ENCODE data around the gene CENPP. TPM values are rescaled to one million over a fixed set of nuclear protein-coding genes. Genes with fewer than 3 reads are reported as not detected.

CENPP gene
- total RNA-seq, 1 donor from 2014 or later = 10.6 TPM

GRCh38 chr9:92424340-92424739 lies 98.6 kb downstream of the CENPP start, which contains the start of gene OMD:
OMD (minus strand) TSS chr9:92424471; CDS start chr9:92417558, 6,913 bp downstream.
- no peak for DNase-seq (ENCODE audit: low spot score)

GRCh38 chr9:92425474-92425873 lies 99.7 kb downstream of the CENPP start:
- DNase-seq (ENCODE audit: low spot score) = no peak

- no peak for DNase-seq (ENCODE audit: low spot score)
Measured at GRCh38 chr9:92426501-92427145, 100.9 kb downstream of the CENPP start.

- no peak for DNase-seq (ENCODE audit: low spot score)
Measured at GRCh38 chr9:92429836-92430235, 104.1 kb downstream of the CENPP start.

GRCh38 chr9:92432350-92432749 lies 106.6 kb downstream of the CENPP start:
- DNase-seq (ENCODE audit: low spot score) = no peak

- DNase-seq (ENCODE audit: low spot score) = no peak
Measured at GRCh38 chr9:92432972-92433548, 107.3 kb downstream of the CENPP start.

GRCh38 chr9:92435263-92435662 lies 109.5 kb downstream of the CENPP start:
- DNase-seq (ENCODE audit: low spot score) = no peak

- DNase-seq (ENCODE audit: low spot score) = no peak
Measured at GRCh38 chr9:92438900-92439526, 113.3 kb downstream of the CENPP start.

GRCh38 chr9:92439921-92440750 lies 114.4 kb downstream of the CENPP start:
- no peak for DNase-seq (ENCODE audit: low spot score)

- no peak for DNase-seq (ENCODE audit: low spot score)
Measured at GRCh38 chr9:92440751-92441046, 114.9 kb downstream of the CENPP start.

GRCh38 chr9:92444841-92445240 lies 119.1 kb downstream of the CENPP start:
- DNase-seq (ENCODE audit: low spot score) = no peak

GRCh38 chr9:92446536-92446935 lies 120.8 kb downstream of the CENPP start:
- DNase-seq (ENCODE audit: low spot score) = no peak

- no peak for DNase-seq (ENCODE audit: low spot score)
Measured at GRCh38 chr9:92455217-92455616, 129.5 kb downstream of the CENPP start.

- DNase-seq (ENCODE audit: low spot score) = no peak
Measured at GRCh38 chr9:92457576-92457975, 131.8 kb downstream of the CENPP start.

- DNase-seq (ENCODE audit: low spot score) = no peak
Measured at GRCh38 chr9:92463387-92463786, 137.6 kb downstream of the CENPP start.

GRCh38 chr9:92463984-92464383 lies 138.2 kb downstream of the CENPP start:
- DNase-seq (ENCODE audit: low spot score) = no peak

GRCh38 chr9:92467041-92467440 lies 141.3 kb downstream of the CENPP start:
- DNase-seq (ENCODE audit: low spot score) = no peak

- DNase-seq (ENCODE audit: low spot score) = no peak
Measured at GRCh38 chr9:92467511-92467910, 141.8 kb downstream of the CENPP start.

GRCh38 chr9:92468206-92468605 lies 142.5 kb downstream of the CENPP start:
- DNase-seq (ENCODE audit: low spot score) = no peak

GRCh38 chr9:92474587-92474986 lies 148.8 kb downstream of the CENPP start:
- DNase-seq (ENCODE audit: low spot score) = no peak

- DNase-seq (ENCODE audit: low spot score) = no peak
Measured at GRCh38 chr9:92476962-92477361, 151.2 kb downstream of the CENPP start.

- no peak for DNase-seq (ENCODE audit: low spot score)
Measured at GRCh38 chr9:92478783-92479182, 153.0 kb downstream of the CENPP start.

GRCh38 chr9:92479346-92479745 lies 153.6 kb downstream of the CENPP start:
- DNase-seq (ENCODE audit: low spot score) = no peak
